OCI-LY7 (cell line): ENCODE results near the gene NAP1L4.

Source experiments
- CTCF ChIP-seq: fragments of 200-600 bp; sonication (generic); conservative IDR thresholded peaks from 2 replicates; pipeline ENCODE4 v1.5.1; 2014; ENCODE audit warnings: mild to moderate bottlenecking, antibody characterized with exemption, low read length, moderate library complexity, mixed read lengths
- EZH2phosphoT487 ChIP-seq: fragments of 200-600 bp; sonication (generic); IDR thresholded peaks from 2 replicates; pipeline ENCODE4 v1.6.1; 2018; ENCODE audit warnings: low read depth, borderline replicate concordance, mild to moderate bottlenecking, mixed run types, antibody characterized with exemption, low read length, moderate library complexity, mixed read lengths

GRCh38 chr11:2909133-2909902, 82.8 kb downstream of the NAP1L4 start:
- TF ChIP-seq CTCF (no peak), EZH2phosphoT487 (no peak)
